GM23338 (cell line): ENCODE results near the gene PSKH1. TPM values are rescaled to one million over a fixed set of nuclear protein-coding genes. Genes with fewer than 3 reads are reported as not detected.

Source experiments
- ATAC-seq: fragments of 200-7000 bp; cut with Tn5 transposase; 3 replicates; pipeline ENCODE4 v1.9.1; 2020
- DNase-seq: peaks from one replicate; pipeline ENCODE4 v3.0.0-alpha.2; 2015; ENCODE audit warnings: low spot score
- H2AFZ ChIP-seq: fragments of 200-600 bp; sonication (generic); 2 replicates; pipeline ENCODE4 v1.8.0; 2016; ENCODE audit warnings: antibody characterized with exemption, mild to moderate bottlenecking, moderate library complexity
- H3F3A ChIP-seq: fragments of 200-600 bp; sonication (generic); replicated peaks from 2 replicates; pipeline ENCODE4 v1.8.0; 2017; ENCODE audit warnings: antibody characterized with exemption, mixed run types, low read depth
- H3K27ac ChIP-seq: fragments of 200-600 bp; sonication (generic); 2 replicates; pipeline ENCODE4 v1.6.1; 2016; ENCODE audit warnings: low read depth
- H3K27me3 ChIP-seq: fragments of 200-600 bp; sonication (generic); 2 replicates; pipeline ENCODE4 v1.8.0; 2016; ENCODE audit warnings: mild to moderate bottlenecking, mixed run types, moderate library complexity; ENCODE audit not compliant: insufficient read depth
- H3K36me3 ChIP-seq: fragments of 200-600 bp; sonication (generic); 2 replicates; pipeline ENCODE4 v1.8.0; 2016; ENCODE audit warnings: mild to moderate bottlenecking; ENCODE audit not compliant: insufficient read depth
- H3K4me1 ChIP-seq: fragments of 200-600 bp; sonication (generic); 2 replicates; pipeline ENCODE4 v1.8.0; 2016; ENCODE audit warnings: mild to moderate bottlenecking, moderate library complexity; ENCODE audit not compliant: insufficient read depth
- H3K4me2 ChIP-seq: fragments of 200-600 bp; sonication (generic); 2 replicates; pipeline ENCODE4 v1.7.1; 2017; ENCODE audit warnings: mixed run types
- H3K4me3 ChIP-seq: fragments of 200-600 bp; sonication (generic); 2 replicates; pipeline ENCODE4 v1.6.1; 2016; ENCODE audit warnings: mixed run types
- H3K79me2 ChIP-seq: fragments of 200-600 bp; sonication (generic); replicated peaks from 2 replicates; pipeline ENCODE4 v1.8.0; 2017; ENCODE audit warnings: mild to moderate bottlenecking; ENCODE audit not compliant: insufficient read depth
- H3K9me2 ChIP-seq: fragments of 200-600 bp; sonication (generic); 2 replicates; pipeline ENCODE4 v1.8.0; 2017; ENCODE audit not compliant: insufficient read depth
- H4K20me1 ChIP-seq: fragments of 200-600 bp; sonication (generic); replicated peaks from 2 replicates; pipeline ENCODE4 v1.8.0; 2017; ENCODE audit warnings: mild to moderate bottlenecking; ENCODE audit not compliant: insufficient read depth
- H3K27ac Mint-ChIP-seq: 2 replicates; pipeline ENCODE4 v1.8.0; 2020; ENCODE audit warnings: inconsistent platforms, mild to moderate bottlenecking, moderate library complexity, mixed read lengths
- H3K27me3 Mint-ChIP-seq: 3 replicates; pipeline ENCODE4 v1.8.0; 2022; ENCODE audit warnings: low read depth, mild to moderate bottlenecking, moderate library complexity, mixed read lengths, inconsistent platforms; ENCODE audit not compliant: insufficient read depth, poor library complexity
- H3K36me3 Mint-ChIP-seq: 3 replicates; pipeline ENCODE4 v1.8.0; 2021; ENCODE audit warnings: low read depth, mild to moderate bottlenecking, inconsistent platforms, moderate library complexity, mixed read lengths
- H3K4me1 Mint-ChIP-seq: 3 replicates; pipeline ENCODE4 v1.8.0; 2020; ENCODE audit warnings: mild to moderate bottlenecking, inconsistent platforms, mixed read lengths
- H3K4me3 Mint-ChIP-seq: 3 replicates; pipeline ENCODE4 v1.8.0; 2021; ENCODE audit warnings: moderate library complexity, mild to moderate bottlenecking, inconsistent platforms, mixed read lengths
- H3K9me3 Mint-ChIP-seq: 3 replicates; pipeline ENCODE4 v1.8.0; 2020; ENCODE audit warnings: moderate library complexity, mild to moderate bottlenecking, inconsistent platforms, mixed read lengths
- CREB1 ChIP-seq: fragments of 250-450 bp; sonication (Bioruptor Pico); IDR thresholded peaks from 2 replicates; pipeline ENCODE4 v1.5.0; 2020; ENCODE audit warnings: low read depth, mild to moderate bottlenecking, moderate library complexity
- ETS1 ChIP-seq: IDR thresholded peaks from 2 replicates; pipeline ENCODE4 v1.6.1; 2016; ENCODE audit warnings: antibody characterized with exemption
- JUNB ChIP-seq: IDR thresholded peaks from one replicate; pipeline ENCODE4 v1.6.1; 2016; ENCODE audit warnings: antibody characterized with exemption; ENCODE audit not compliant: unreplicated experiment
- NANOG ChIP-seq: IDR thresholded peaks from 2 replicates; pipeline ENCODE4 v1.6.1; 2016; ENCODE audit warnings: antibody characterized with exemption, borderline replicate concordance
- POLR2AphosphoS5 ChIP-seq: IDR thresholded peaks from 2 replicates; pipeline ENCODE4 v1.6.1; 2016; ENCODE audit warnings: antibody characterized with exemption, low read depth
- STAT1 ChIP-seq: IDR thresholded peaks from one replicate; pipeline ENCODE4 v1.6.1; 2016; ENCODE audit warnings: antibody characterized with exemption; ENCODE audit not compliant: unreplicated experiment
- ZNF114 ChIP-seq: fragments of 250-450 bp; sonication (Bioruptor Pico); IDR thresholded peaks from 2 replicates; pipeline ENCODE4 v1.5.0; 2020; ENCODE audit warnings: mild to moderate bottlenecking, moderate library complexity
- polyA plus RNA-seq: library from polyadenylated mRNA; unstranded; fragments of >200 nt; fragmentation: Nextera tagmentation; extraction: Ambion mirVana; gene quantifications from 2 replicates; pipeline ENCODE4 v1.2.1, GENCODE V29; 2016
- total RNA-seq: library from RNA; depleted of rRNA; stranded (reverse); fragments of >200 nt; shearing (Covaris generic); gene quantifications from 2 replicates; pipeline ENCODE4 v1.2.3, GENCODE V29; 2014
- TF ChIP-seq, protein P1 (sequence below), 2 experiments: fragments of 200-600 bp in 1 of 2; sonication (generic) in 1 of 2; conservative IDR thresholded peaks; 2 replicates each; pipeline versions ENCODE4 v1.5.1 to v1.6.1; 2016 to 2017; ENCODE audit warnings: antibody characterized with exemption in 2 of 2, low read depth in 2 of 2, mild to moderate bottlenecking in 2 of 2, moderate library complexity in 1 of 2
- TF ChIP-seq, protein P2 (sequence below): IDR thresholded peaks from one replicate; pipeline ENCODE4 v1.6.1; 2018; ENCODE audit warnings: antibody characterized with exemption; ENCODE audit not compliant: unreplicated experiment

PSKH1 gene
- total and polyA plus RNA-seq, 2 experiments from 2014 or later = 14.3 to 23.9 TPM

GRCh38 chr16:67910158-67910557 is 17.1 kb downstream of the PSKH1 start:
- peaks cover 9% of the 10 kb centered on the region; the same call in 1 of the 2 replicates for H3K4me1 ChIP-seq
- 0 out of 2 replicates have a peak, but pooled peaks cover 3% of the 10 kb centered on the region for H3K79me2 ChIP-seq
- no peak for ATAC-seq
- no peaks in the 10 kb centered on the region for H3K9me3 Mint-ChIP-seq
- no peak for TF ChIP-seq JUNB
- TF ChIP-seq, protein P1, sequence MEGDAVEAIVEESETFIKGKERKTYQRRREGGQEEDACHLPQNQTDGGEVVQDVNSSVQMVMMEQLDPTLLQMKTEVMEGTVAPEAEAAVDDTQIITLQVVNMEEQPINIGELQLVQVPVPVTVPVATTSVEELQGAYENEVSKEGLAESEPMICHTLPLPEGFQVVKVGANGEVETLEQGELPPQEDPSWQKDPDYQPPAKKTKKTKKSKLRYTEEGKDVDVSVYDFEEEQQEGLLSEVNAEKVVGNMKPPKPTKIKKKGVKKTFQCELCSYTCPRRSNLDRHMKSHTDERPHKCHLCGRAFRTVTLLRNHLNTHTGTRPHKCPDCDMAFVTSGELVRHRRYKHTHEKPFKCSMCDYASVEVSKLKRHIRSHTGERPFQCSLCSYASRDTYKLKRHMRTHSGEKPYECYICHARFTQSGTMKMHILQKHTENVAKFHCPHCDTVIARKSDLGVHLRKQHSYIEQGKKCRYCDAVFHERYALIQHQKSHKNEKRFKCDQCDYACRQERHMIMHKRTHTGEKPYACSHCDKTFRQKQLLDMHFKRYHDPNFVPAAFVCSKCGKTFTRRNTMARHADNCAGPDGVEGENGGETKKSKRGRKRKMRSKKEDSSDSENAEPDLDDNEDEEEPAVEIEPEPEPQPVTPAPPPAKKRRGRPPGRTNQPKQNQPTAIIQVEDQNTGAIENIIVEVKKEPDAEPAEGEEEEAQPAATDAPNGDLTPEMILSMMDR (conservative IDR thresholded peaks at IDR 0.05; ENCODE audit: low read depth in 2 of 2) = no peak
- TF ChIP-seq, protein P2, sequence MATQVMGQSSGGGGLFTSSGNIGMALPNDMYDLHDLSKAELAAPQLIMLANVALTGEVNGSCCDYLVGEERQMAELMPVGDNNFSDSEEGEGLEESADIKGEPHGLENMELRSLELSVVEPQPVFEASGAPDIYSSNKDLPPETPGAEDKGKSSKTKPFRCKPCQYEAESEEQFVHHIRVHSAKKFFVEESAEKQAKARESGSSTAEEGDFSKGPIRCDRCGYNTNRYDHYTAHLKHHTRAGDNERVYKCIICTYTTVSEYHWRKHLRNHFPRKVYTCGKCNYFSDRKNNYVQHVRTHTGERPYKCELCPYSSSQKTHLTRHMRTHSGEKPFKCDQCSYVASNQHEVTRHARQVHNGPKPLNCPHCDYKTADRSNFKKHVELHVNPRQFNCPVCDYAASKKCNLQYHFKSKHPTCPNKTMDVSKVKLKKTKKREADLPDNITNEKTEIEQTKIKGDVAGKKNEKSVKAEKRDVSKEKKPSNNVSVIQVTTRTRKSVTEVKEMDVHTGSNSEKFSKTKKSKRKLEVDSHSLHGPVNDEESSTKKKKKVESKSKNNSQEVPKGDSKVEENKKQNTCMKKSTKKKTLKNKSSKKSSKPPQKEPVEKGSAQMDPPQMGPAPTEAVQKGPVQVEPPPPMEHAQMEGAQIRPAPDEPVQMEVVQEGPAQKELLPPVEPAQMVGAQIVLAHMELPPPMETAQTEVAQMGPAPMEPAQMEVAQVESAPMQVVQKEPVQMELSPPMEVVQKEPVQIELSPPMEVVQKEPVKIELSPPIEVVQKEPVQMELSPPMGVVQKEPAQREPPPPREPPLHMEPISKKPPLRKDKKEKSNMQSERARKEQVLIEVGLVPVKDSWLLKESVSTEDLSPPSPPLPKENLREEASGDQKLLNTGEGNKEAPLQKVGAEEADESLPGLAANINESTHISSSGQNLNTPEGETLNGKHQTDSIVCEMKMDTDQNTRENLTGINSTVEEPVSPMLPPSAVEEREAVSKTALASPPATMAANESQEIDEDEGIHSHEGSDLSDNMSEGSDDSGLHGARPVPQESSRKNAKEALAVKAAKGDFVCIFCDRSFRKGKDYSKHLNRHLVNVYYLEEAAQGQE = no peak
- TF ChIP-seq ZNF114 (CRISPR knock-in tag) = no peak
- peaks cover 19% of the 10 kb centered on the region for H3K36me3 Mint-ChIP-seq
- H3F3A ChIP-seq = 0 out of 2 replicates have a peak, but pooled peaks cover 3% of the 10 kb centered on the region
- peaks cover 4% of the 10 kb centered on the region; the same call in 1 of the 2 replicates for H4K20me1 ChIP-seq
- DNase-seq = no peak
- H3K27ac ChIP-seq = no peak overlapping the region
- H3K27me3 ChIP-seq = no peaks in the 10 kb centered on the region
- peaks cover 10% of the 10 kb centered on the region for H3K4me1 Mint-ChIP-seq
- H3K4me3 ChIP-seq = no peak overlapping the region
- no peak overlapping the region for H2AFZ ChIP-seq
- no peak overlapping the region for H3K4me2 ChIP-seq
- no peak overlapping the region for H3K27ac Mint-ChIP-seq
- no peaks in the 10 kb centered on the region; the same call in 1 of the 2 replicates for H3K36me3 ChIP-seq
- H3K9me2 ChIP-seq = no peaks in the 10 kb centered on the region
- H3K27me3 Mint-ChIP-seq = no peaks in the 10 kb centered on the region
- H3K4me3 Mint-ChIP-seq = no peak overlapping the region

DNA sequence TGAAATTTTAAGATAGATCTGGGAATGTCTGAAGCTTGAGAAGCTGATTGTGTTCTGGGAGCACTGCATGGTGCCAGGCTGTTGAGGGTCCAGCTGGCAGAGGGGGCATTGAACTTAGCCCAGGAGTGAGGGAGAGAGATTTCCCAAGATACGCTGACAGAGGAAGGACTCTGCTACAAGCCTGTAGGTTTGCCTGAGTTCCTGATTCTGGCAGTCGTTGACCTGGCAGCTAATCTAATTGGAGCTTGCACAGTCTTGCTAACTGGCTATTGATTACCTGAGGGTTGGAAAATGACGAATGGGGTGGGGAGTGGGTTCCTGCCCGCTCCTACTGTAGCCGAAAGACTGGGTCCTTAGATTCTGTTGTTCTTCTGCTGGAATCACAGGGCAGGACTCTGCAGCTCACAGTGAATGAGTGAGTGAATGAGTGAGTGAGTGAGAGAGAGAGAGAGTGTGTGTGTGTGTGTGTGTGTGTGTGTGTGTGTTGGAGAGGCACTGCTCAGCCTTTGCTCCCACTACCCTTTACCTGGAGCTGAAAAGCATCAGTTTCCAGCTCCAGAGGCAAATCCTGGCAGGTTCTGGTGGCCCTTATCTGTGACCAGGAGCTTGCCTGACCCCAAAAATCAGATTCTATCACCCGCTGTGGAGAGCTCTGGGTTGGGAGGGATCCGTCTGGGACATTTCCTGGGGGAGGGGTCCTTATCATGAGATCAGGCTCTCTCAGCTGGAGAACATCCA is 21.9 kb downstream of the PSKH1 start:
- DNase-seq = peak; percentile 43
- Histone ChIP-seq H3K9me2 (no peaks in the 10 kb centered on the region), H3K4me1 (peaks cover 18% of the 10 kb centered on the region), H3K4me2 (peak overlapping the region; percentile 66; the same call in 1 of the 2 replicates), H4K20me1 (no peaks in the 10 kb centered on the region; the same call in 1 of the 2 replicates), H3K4me3 (no peak overlapping the region), H3K79me2 (no peaks in the 10 kb centered on the region), H3K27ac (peak overlapping the region; percentile 70; the same call in 1 of the 2 replicates), H3F3A (no peaks in the 10 kb centered on the region), H2AFZ (no peak overlapping the region), H3K27me3 (no peaks in the 10 kb centered on the region), H3K36me3 (no peaks in the 10 kb centered on the region)
- peak; percentile 33 for ATAC-seq
- H3K9me3 Mint-ChIP-seq = no peaks in the 10 kb centered on the region
- no peaks in the 10 kb centered on the region for H3K27me3 Mint-ChIP-seq
- H3K27ac Mint-ChIP-seq = peak overlapping the region; percentile 89
- peaks cover 24% of the 10 kb centered on the region for H3K4me1 Mint-ChIP-seq
- peaks cover 6% of the 10 kb centered on the region for H3K36me3 Mint-ChIP-seq
- H3K4me3 Mint-ChIP-seq = peak overlapping the region; percentile 55
- TF ChIP-seq NANOG (no peak), ETS1 (no peak), POLR2AphosphoS5 (no peak), CREB1 (CRISPR knock-in tag) (no peak), STAT1 (no peak), JUNB (no peak)
